AG09309 (cell line): ENCODE data around the gene FOXE3.

ENCODE experiments used
- DNase-seq: peaks from one replicate; pipeline ENCODE4 v3.0.0-alpha.2; 2010; ENCODE audit warnings: low read depth
- H3K4me3 ChIP-seq: 2 replicates; pipeline ENCODE4 v1.5.1; 2011; ENCODE audit warnings: mild to moderate bottlenecking, low read depth, low read length, moderate library complexity; ENCODE audit not compliant: control insufficient read depth
- TF ChIP-seq, protein P1 (sequence below): IDR thresholded peaks from 2 replicates; pipeline ENCODE4 v1.5.1; 2011; ENCODE audit warnings: mild to moderate bottlenecking, low read depth, low read length, inconsistent platforms; ENCODE audit not compliant: insufficient read depth, control insufficient read depth; ENCODE audit errors: missing control alignments

FOXE3 gene

DNA sequence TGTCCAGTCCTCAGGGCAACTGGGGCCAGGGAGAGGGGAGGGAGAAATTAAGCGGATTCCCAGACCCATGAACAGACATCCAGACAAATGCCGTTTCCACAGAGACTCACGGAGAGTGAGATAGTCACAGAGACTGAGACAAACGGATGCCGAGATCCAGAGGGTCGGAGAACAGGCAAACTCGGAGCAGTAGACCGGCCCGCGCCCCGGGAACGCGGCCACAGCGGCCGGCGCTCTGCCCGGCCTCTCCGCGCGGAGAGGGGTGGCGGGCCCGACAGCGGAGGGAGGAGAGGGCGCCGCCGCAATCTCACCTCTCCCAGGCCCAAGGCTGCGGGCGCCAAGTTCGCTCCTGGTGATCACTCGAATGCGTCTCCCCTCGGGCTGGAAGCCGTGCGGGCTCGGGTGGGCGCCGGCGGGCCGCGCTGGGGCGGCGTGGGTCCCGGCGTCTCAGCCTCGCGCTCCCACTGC, 20.9 kb downstream of the FOXE3 start:
- no peak for DNase-seq
- TF ChIP-seq, protein P1, sequence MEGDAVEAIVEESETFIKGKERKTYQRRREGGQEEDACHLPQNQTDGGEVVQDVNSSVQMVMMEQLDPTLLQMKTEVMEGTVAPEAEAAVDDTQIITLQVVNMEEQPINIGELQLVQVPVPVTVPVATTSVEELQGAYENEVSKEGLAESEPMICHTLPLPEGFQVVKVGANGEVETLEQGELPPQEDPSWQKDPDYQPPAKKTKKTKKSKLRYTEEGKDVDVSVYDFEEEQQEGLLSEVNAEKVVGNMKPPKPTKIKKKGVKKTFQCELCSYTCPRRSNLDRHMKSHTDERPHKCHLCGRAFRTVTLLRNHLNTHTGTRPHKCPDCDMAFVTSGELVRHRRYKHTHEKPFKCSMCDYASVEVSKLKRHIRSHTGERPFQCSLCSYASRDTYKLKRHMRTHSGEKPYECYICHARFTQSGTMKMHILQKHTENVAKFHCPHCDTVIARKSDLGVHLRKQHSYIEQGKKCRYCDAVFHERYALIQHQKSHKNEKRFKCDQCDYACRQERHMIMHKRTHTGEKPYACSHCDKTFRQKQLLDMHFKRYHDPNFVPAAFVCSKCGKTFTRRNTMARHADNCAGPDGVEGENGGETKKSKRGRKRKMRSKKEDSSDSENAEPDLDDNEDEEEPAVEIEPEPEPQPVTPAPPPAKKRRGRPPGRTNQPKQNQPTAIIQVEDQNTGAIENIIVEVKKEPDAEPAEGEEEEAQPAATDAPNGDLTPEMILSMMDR = no peak

GRCh38 chr1:47437447-47438164, 21.5 kb downstream of the FOXE3 start, which contains the start of gene FOXD2:
TSS of gene FOXD2 (plus strand) at chr1:47438044. CDS start at chr1:47438136, 92 bp downstream.
- H3K4me3 ChIP-seq = peak within 1 kb of the TSS; percentile 94
- TF ChIP-seq, protein P1 = peak; percentile 58
- peak; percentile 17 for DNase-seq

More for the DNA sequence above, 20.9 kb downstream of the FOXE3 start:
- H3K4me3 ChIP-seq = peak overlapping the region; percentile 94

- DNase-seq = no peak
- TF ChIP-seq, protein P1 = no peak
- H3K4me3 ChIP-seq = peak overlapping the region; percentile 35
Observed at GRCh38 chr1:47438165-47439016, 22.3 kb downstream of the FOXE3 start.

- no peak overlapping the region for H3K4me3 ChIP-seq
- TF ChIP-seq, protein P1 = no peak
- no peak for DNase-seq
Observed at GRCh38 chr1:47439017-47439818, 23.1 kb downstream of the FOXE3 start.

DNA sequence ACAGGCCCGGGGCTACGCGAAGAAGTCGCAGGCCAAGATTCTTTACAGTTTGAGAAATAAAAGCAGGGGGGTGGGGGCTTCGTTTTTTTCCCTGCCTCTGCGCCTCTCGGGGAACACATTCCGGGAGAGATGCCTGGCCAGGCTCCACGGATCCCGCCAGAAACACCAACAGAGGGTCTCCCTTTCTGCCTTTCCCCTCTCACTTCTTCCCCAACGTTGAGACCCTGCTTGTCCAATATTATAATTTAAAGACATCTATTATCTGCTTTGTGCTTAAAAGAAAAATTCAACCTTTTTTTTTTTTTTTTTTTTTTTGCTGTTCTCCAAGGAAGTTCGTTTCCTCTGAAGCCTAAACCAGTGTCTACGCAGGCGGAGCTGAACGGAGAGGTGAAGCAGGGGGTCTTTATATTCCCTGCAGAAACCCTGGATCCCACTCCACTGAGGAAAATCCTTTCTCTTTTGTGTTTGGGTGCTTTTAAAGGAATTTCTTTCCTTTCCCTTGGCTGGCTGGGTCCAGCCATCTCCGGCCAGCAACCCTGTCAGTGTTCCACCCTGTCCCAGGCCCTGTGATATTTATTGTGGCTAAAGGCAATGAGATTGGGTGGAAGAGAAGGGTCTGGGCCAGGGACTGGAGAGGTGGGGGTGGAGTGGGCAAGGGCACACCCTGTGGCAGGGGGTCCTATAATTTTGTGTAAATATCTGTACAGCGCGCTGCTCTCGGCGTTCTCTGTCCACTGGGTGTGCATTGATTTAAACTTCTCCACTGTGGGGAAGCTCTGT, 23.9 kb downstream of the FOXE3 start:
- DNase-seq = no peak
- H3K4me3 ChIP-seq = no peak overlapping the region
- TF ChIP-seq, protein P1 = no peak
